GM23338 (cell line): ENCODE results near the gene PNKP. TPM values are rescaled to one million over a fixed set of nuclear protein-coding genes. Genes with fewer than 3 reads are reported as not detected.
A peak's percentile ranks its signal among the peaks of the same experiment; 100 is the strongest.

Experiments
- ATAC-seq: fragments of 200-7000 bp; cut with Tn5 transposase; 3 replicates; pipeline ENCODE4 v1.9.1; 2020
- DNase-seq: peaks from one replicate; pipeline ENCODE4 v3.0.0-alpha.2; 2015; ENCODE audit warnings: low spot score
- H2AFZ ChIP-seq: fragments of 200-600 bp; sonication (generic); 2 replicates; pipeline ENCODE4 v1.8.0; 2016; ENCODE audit warnings: antibody characterized with exemption, mild to moderate bottlenecking, moderate library complexity
- H3F3A ChIP-seq: fragments of 200-600 bp; sonication (generic); replicated peaks from 2 replicates; pipeline ENCODE4 v1.8.0; 2017; ENCODE audit warnings: antibody characterized with exemption, mixed run types, low read depth
- H3K27ac ChIP-seq: fragments of 200-600 bp; sonication (generic); 2 replicates; pipeline ENCODE4 v1.6.1; 2016; ENCODE audit warnings: low read depth
- H3K27me3 ChIP-seq: fragments of 200-600 bp; sonication (generic); 2 replicates; pipeline ENCODE4 v1.8.0; 2016; ENCODE audit warnings: mild to moderate bottlenecking, mixed run types, moderate library complexity; ENCODE audit not compliant: insufficient read depth
- H3K36me3 ChIP-seq: fragments of 200-600 bp; sonication (generic); 2 replicates; pipeline ENCODE4 v1.8.0; 2016; ENCODE audit warnings: mild to moderate bottlenecking; ENCODE audit not compliant: insufficient read depth
- H3K4me1 ChIP-seq: fragments of 200-600 bp; sonication (generic); 2 replicates; pipeline ENCODE4 v1.8.0; 2016; ENCODE audit warnings: mild to moderate bottlenecking, moderate library complexity; ENCODE audit not compliant: insufficient read depth
- H3K4me2 ChIP-seq: fragments of 200-600 bp; sonication (generic); 2 replicates; pipeline ENCODE4 v1.7.1; 2017; ENCODE audit warnings: mixed run types
- H3K4me3 ChIP-seq: fragments of 200-600 bp; sonication (generic); 2 replicates; pipeline ENCODE4 v1.6.1; 2016; ENCODE audit warnings: mixed run types
- H3K79me2 ChIP-seq: fragments of 200-600 bp; sonication (generic); replicated peaks from 2 replicates; pipeline ENCODE4 v1.8.0; 2017; ENCODE audit warnings: mild to moderate bottlenecking; ENCODE audit not compliant: insufficient read depth
- H3K9me2 ChIP-seq: fragments of 200-600 bp; sonication (generic); 2 replicates; pipeline ENCODE4 v1.8.0; 2017; ENCODE audit not compliant: insufficient read depth
- H4K20me1 ChIP-seq: fragments of 200-600 bp; sonication (generic); replicated peaks from 2 replicates; pipeline ENCODE4 v1.8.0; 2017; ENCODE audit warnings: mild to moderate bottlenecking; ENCODE audit not compliant: insufficient read depth
- H3K27ac Mint-ChIP-seq: 2 replicates; pipeline ENCODE4 v1.8.0; 2020; ENCODE audit warnings: inconsistent platforms, mild to moderate bottlenecking, moderate library complexity, mixed read lengths
- H3K27me3 Mint-ChIP-seq: 3 replicates; pipeline ENCODE4 v1.8.0; 2022; ENCODE audit warnings: low read depth, mild to moderate bottlenecking, moderate library complexity, mixed read lengths, inconsistent platforms; ENCODE audit not compliant: insufficient read depth, poor library complexity
- H3K36me3 Mint-ChIP-seq: 3 replicates; pipeline ENCODE4 v1.8.0; 2021; ENCODE audit warnings: low read depth, mild to moderate bottlenecking, inconsistent platforms, moderate library complexity, mixed read lengths
- H3K4me1 Mint-ChIP-seq: 3 replicates; pipeline ENCODE4 v1.8.0; 2020; ENCODE audit warnings: mild to moderate bottlenecking, inconsistent platforms, mixed read lengths
- H3K4me3 Mint-ChIP-seq: 3 replicates; pipeline ENCODE4 v1.8.0; 2021; ENCODE audit warnings: moderate library complexity, mild to moderate bottlenecking, inconsistent platforms, mixed read lengths
- H3K9me3 Mint-ChIP-seq: 3 replicates; pipeline ENCODE4 v1.8.0; 2020; ENCODE audit warnings: moderate library complexity, mild to moderate bottlenecking, inconsistent platforms, mixed read lengths
- CREB1 ChIP-seq: fragments of 250-450 bp; sonication (Bioruptor Pico); IDR thresholded peaks from 2 replicates; pipeline ENCODE4 v1.5.0; 2020; ENCODE audit warnings: low read depth, mild to moderate bottlenecking, moderate library complexity
- EZH2 ChIP-seq: fragments of 200-600 bp; sonication (generic); IDR thresholded peaks from one replicate; pipeline ENCODE4 v1.8.0; 2017; ENCODE audit warnings: antibody characterized with exemption, mild to moderate bottlenecking, low read depth; ENCODE audit not compliant: unreplicated experiment
- JUNB ChIP-seq: IDR thresholded peaks from one replicate; pipeline ENCODE4 v1.6.1; 2016; ENCODE audit warnings: antibody characterized with exemption; ENCODE audit not compliant: unreplicated experiment
- POLR2AphosphoS5 ChIP-seq: IDR thresholded peaks from 2 replicates; pipeline ENCODE4 v1.6.1; 2016; ENCODE audit warnings: antibody characterized with exemption, low read depth
- ZNF114 ChIP-seq: fragments of 250-450 bp; sonication (Bioruptor Pico); IDR thresholded peaks from 2 replicates; pipeline ENCODE4 v1.5.0; 2020; ENCODE audit warnings: mild to moderate bottlenecking, moderate library complexity
- ZNF331 ChIP-seq: fragments of 250-450 bp; sonication (Bioruptor Pico); IDR thresholded peaks from 2 replicates; pipeline ENCODE4 v1.5.0; 2020; ENCODE audit warnings: low read depth, mild to moderate bottlenecking, moderate library complexity
- polyA plus RNA-seq: library from polyadenylated mRNA; unstranded; fragments of >200 nt; fragmentation: Nextera tagmentation; extraction: Ambion mirVana; gene quantifications from 2 replicates; pipeline ENCODE4 v1.2.1, GENCODE V29; 2016
- total RNA-seq: library from RNA; depleted of rRNA; stranded (reverse); fragments of >200 nt; shearing (Covaris generic); gene quantifications from 2 replicates; pipeline ENCODE4 v1.2.3, GENCODE V29; 2014
- TF ChIP-seq, protein P1 (sequence below), 2 experiments: fragments of 200-600 bp in 1 of 2; sonication (generic) in 1 of 2; conservative IDR thresholded peaks; 2 replicates each; pipeline versions ENCODE4 v1.5.1 to v1.6.1; 2016 to 2017; ENCODE audit warnings: antibody characterized with exemption in 2 of 2, low read depth in 2 of 2, mild to moderate bottlenecking in 2 of 2, moderate library complexity in 1 of 2

The PNKP gene
- total and polyA plus RNA-seq, 2 experiments from 2014 or later = 99.6 to 109 TPM

GRCh38 chr19:49881672-49882394 lies 14.5 kb upstream of the PNKP start:
- Histone ChIP-seq H3K9me2 (no peaks in the 10 kb centered on the region), H3K79me2 (peaks cover 19% of the 10 kb centered on the region), H3K27ac (no peak overlapping the region), H3K4me3 (no peak overlapping the region), H2AFZ (no peak overlapping the region), H4K20me1 (peaks cover 8% of the 10 kb centered on the region), H3K4me1 (peaks cover 9% of the 10 kb centered on the region; the same call in 1 of the 2 replicates), H3F3A (peaks cover 19% of the 10 kb centered on the region; the same call in 1 of the 2 replicates), H3K4me2 (no peak overlapping the region), H3K36me3 (peaks cover 39% of the 10 kb centered on the region), H3K27me3 (no peaks in the 10 kb centered on the region)
- TF ChIP-seq JUNB (no peak), CREB1 (CRISPR knock-in tag) (no peak)
- ATAC-seq (no peak), DNase-seq (peak; percentile 74)
- Mint-ChIP-seq H3K4me1 (peaks cover 17% of the 10 kb centered on the region; the same call in 2 of the 3 replicates), H3K36me3 (peaks cover 72% of the 10 kb centered on the region), H3K27ac (peak overlapping the region; percentile 81; the same call in 1 of the 2 replicates), H3K4me3 (no peak overlapping the region; the same call in 2 of the 3 replicates), H3K9me3 (peaks cover 3% of the 10 kb centered on the region; the same call in 1 of the 3 replicates), H3K27me3 (peaks cover 10% of the 10 kb centered on the region)

GRCh38 chr19:49881186-49881585 lies 13.8 kb upstream of the PNKP start:
- H3K27ac Mint-ChIP-seq = no peak overlapping the region
- H3F3A ChIP-seq = peaks cover 15% of the 10 kb centered on the region; the same call in 1 of the 2 replicates
- H3K4me3 Mint-ChIP-seq = no peak overlapping the region; the same call in 2 of the 3 replicates
- ATAC-seq (no peak), DNase-seq (no peak)
- H3K4me3 ChIP-seq = no peak overlapping the region
- TF ChIP-seq, protein P1, sequence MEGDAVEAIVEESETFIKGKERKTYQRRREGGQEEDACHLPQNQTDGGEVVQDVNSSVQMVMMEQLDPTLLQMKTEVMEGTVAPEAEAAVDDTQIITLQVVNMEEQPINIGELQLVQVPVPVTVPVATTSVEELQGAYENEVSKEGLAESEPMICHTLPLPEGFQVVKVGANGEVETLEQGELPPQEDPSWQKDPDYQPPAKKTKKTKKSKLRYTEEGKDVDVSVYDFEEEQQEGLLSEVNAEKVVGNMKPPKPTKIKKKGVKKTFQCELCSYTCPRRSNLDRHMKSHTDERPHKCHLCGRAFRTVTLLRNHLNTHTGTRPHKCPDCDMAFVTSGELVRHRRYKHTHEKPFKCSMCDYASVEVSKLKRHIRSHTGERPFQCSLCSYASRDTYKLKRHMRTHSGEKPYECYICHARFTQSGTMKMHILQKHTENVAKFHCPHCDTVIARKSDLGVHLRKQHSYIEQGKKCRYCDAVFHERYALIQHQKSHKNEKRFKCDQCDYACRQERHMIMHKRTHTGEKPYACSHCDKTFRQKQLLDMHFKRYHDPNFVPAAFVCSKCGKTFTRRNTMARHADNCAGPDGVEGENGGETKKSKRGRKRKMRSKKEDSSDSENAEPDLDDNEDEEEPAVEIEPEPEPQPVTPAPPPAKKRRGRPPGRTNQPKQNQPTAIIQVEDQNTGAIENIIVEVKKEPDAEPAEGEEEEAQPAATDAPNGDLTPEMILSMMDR (conservative IDR thresholded peaks at IDR 0.05; ENCODE audit: low read depth in 2 of 2) = no peak
- TF ChIP-seq EZH2 (no peak), ZNF114 (no peak), ZNF331 (CRISPR knock-in tag) (no peak), CREB1 (CRISPR knock-in tag) (no peak), POLR2AphosphoS5 (no peak)
- H3K27me3 ChIP-seq = no peaks in the 10 kb centered on the region
- no peak overlapping the region for H3K27ac ChIP-seq
- no peak overlapping the region for H2AFZ ChIP-seq
- H3K4me2 ChIP-seq = no peak overlapping the region
- H3K79me2 ChIP-seq = peaks cover 19% of the 10 kb centered on the region
- no peaks in the 10 kb centered on the region for H3K9me2 ChIP-seq
- H3K27me3 Mint-ChIP-seq = peaks cover 10% of the 10 kb centered on the region
- H3K9me3 Mint-ChIP-seq = peaks cover 3% of the 10 kb centered on the region; the same call in 1 of the 3 replicates
- peaks cover 68% of the 10 kb centered on the region for H3K36me3 Mint-ChIP-seq
- H3K4me1 Mint-ChIP-seq = peaks cover 17% of the 10 kb centered on the region; the same call in 2 of the 3 replicates
- peaks cover 9% of the 10 kb centered on the region; the same call in 1 of the 2 replicates for H3K4me1 ChIP-seq
- peaks cover 39% of the 10 kb centered on the region for H3K36me3 ChIP-seq
- peaks cover 8% of the 10 kb centered on the region for H4K20me1 ChIP-seq
